Measurements from ENCODE around the gene ARHGEF7. TPM values are rescaled to one million over a fixed set of nuclear protein-coding genes. Genes with fewer than 3 reads are reported as not detected.

ARHGEF7 gene
- total RNA-seq, 4 donors from 2014 or later = 79.2 to 173 (median 114) TPM

DNA sequence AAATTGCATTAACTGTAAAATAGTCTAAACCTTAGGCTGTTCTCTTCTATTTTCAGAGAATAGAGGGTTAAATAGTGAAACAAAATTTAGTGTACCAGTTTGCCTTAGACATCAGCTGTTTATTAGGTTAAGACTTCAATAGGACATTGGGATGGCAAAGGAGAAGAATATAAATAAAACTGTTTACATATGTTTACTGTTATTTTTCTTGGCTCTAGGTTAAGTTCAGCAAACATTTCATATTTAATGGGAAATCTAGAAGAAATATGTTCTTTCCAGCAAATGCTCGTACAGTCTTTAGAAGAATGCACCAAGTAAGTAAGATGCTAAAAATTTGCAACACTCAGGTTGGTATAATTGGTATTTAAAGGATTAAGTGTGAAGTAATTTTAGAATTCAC, 128.9 kb downstream of the ARHGEF7 start:
- TF ChIP-seq, protein P1, sequence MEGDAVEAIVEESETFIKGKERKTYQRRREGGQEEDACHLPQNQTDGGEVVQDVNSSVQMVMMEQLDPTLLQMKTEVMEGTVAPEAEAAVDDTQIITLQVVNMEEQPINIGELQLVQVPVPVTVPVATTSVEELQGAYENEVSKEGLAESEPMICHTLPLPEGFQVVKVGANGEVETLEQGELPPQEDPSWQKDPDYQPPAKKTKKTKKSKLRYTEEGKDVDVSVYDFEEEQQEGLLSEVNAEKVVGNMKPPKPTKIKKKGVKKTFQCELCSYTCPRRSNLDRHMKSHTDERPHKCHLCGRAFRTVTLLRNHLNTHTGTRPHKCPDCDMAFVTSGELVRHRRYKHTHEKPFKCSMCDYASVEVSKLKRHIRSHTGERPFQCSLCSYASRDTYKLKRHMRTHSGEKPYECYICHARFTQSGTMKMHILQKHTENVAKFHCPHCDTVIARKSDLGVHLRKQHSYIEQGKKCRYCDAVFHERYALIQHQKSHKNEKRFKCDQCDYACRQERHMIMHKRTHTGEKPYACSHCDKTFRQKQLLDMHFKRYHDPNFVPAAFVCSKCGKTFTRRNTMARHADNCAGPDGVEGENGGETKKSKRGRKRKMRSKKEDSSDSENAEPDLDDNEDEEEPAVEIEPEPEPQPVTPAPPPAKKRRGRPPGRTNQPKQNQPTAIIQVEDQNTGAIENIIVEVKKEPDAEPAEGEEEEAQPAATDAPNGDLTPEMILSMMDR (IDR thresholded peaks at IDR 0.05; ENCODE audit: low read depth) = no peak

DNA sequence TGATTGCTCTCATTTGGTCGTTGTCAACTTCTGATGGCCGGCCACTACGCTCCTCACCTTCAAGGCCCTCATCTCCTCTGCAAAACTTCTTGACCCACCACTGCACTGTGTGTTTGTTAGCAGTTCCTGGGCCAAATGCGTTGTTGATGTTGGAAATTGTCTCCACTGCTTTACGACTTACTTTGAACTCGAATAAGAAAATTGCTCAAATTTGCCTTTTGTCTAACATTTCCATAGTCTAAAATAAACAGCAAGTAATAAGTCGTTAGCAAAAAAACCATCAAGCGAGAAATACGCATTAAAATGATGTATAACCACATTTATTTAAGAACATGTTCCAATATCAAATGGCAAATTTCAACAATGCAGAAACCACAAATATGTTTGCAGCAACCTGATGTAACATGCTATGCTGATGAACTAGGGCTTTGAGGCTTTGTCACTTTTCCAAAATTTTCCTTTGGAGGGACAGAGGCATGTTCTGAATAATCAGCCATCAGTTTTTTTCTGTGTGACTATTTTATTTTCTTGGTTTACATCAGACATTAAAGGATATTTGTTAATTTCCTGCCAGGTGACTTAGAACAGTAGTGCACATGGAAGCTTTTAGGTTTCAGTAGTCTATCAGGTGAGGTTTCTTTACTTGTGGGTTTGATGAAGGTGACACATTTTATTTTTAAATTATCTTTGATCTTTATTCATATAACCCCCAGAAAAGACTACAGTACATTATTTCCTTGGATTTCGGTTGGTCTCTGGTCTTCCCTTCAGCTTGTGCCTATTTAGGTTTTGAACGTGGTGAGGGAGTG, 130.7 kb downstream of the ARHGEF7 start:
- TF ChIP-seq, protein P1 (IDR thresholded peaks at IDR 0.05; ENCODE audit: low read depth) = no peak

DNA sequence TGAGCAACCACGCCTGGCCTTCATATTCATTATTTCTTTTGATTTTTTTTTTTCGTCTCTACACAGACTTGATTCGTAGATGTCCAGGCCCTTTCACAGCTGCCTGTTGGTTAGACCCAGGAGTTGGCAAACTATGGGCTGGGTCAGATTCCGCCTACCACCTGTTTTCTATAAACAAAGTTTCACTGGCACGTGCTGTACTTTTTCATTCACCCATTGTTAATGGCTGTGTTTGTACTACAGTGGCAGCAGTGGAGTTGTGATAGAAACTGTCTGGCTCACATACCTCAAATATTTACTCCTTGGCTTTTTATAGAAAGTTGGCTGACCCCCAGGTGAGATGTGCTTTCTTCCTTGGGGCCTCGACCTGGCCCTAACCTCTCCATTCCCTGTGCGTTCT, 132.4 kb downstream of the ARHGEF7 start:
- TF ChIP-seq, protein P1 (IDR thresholded peaks at IDR 0.05; ENCODE audit: low read depth) = no peak

DNA sequence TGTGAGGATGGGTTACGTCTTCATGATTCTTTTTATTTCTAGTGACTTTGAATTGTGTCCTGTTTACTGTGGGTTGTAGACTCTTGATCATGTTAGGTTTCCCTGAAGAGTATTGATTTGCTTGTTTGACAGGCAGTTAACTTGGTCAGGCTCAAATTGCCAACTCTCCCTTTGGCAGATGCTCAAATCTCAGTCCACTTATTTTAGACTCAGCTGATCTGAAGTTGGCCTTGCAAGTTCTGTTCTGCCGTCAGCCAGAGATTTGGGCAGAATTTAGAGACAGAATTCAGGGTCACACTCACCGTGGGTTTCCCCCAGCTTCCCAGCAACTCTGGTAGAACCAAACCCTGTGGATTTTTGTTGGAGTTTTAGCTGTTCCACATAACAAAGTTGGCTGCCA, 133.7 kb downstream of the ARHGEF7 start:
- TF ChIP-seq, protein P1 (IDR thresholded peaks at IDR 0.05; ENCODE audit: low read depth) = no peak

DNA sequence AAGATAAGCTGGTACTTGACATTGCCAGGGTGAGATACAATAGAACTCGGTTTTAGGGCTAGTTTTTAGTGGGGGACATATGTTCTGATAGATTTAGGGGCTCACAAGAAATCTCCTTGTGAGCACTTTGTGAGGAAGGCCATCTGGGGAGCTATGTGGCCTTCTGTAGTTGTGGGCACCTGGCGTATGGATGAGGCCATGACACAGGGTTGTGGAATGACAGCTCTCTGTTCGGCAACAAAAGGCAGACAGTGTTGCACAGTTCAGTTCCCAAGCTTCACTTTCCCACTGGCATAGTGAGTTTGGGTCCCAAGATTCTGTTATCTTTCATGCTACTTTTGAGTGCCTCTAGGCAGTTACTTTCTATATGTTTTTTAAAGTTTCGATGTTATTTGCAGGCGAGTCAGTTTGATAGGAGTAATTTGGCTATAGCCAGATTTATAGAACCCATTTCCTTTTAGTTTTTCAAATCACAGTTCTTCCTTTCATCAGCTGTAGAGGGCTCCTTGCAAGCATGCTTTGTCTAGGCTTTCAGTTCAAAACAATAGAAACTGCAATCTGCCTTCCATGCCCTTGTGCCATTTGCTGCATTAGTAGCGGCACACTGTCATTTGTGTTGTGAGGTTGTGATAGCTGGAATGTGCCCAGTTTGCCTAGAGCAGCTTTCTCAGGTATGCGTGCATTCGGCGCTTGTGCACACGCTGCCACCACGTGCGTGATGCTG, 134.7 kb downstream of the ARHGEF7 start:
- TF ChIP-seq, protein P1 (IDR thresholded peaks at IDR 0.05; ENCODE audit: low read depth) = no peak

DNA sequence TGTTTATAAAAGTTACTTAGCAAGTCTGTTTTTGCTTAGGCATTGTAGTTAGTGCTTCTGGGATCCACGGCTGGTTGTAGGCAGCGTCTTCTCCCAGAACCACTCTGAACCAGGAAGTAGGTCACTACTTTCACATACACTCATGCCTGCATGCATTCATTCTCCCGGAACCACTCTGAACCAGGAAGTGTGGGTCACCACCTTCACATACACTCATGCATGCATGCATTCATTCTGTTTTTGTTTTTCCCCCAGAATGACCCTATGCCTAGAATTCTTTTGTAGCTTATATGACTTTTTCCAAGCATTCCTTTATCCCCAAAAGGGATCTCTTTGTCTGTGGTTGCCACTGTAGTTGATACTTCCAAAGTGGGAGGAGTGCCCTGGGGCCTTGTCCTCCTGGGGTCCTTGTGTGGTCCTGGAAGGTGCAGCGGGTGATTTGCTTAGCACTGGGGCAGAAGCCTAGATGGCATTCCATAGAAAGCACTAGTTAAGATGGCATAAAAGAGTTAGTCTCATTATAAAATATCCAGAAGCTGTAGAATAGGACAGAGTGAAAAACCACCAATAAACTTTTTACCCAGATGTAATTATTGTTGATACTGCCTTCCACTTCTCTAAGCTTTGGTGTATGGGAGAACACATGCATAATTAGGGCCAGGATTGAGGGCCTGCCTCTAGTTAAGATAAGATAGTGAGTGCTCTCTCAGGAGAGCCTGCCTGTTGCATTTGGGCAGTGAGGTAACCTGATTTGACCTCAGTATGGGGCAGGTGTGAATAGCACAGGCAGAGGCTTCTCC, 136.7 kb downstream of the ARHGEF7 start:
- TF ChIP-seq, protein P1 (IDR thresholded peaks at IDR 0.05; ENCODE audit: low read depth) = no peak

Measured in subcutaneous adipose tissue (tissue), 4 donors.